BE2C (cell line): Measurements from ENCODE around the gene FAM187B.

ENCODE experiments used
- DNase-seq: peaks from one replicate; pipeline ENCODE4 v3.0.0-alpha.2; 2020
- H3K27me3 ChIP-seq: fragments of 250-450 bp; sonication (Bioruptor Pico); 2 replicates; pipeline ENCODE4 v1.5.1; 2020; ENCODE audit warnings: mild to moderate bottlenecking
- H3K36me3 ChIP-seq: fragments of 250-450 bp; sonication (Bioruptor Pico); 2 replicates; pipeline ENCODE4 v1.5.1; 2020; ENCODE audit warnings: mild to moderate bottlenecking
- H3K4me1 ChIP-seq: fragments of 250-450 bp; sonication (Bioruptor Pico); 2 replicates; pipeline ENCODE4 v1.5.1; 2020
- H3K4me3 ChIP-seq: 2 replicates; pipeline ENCODE4 v1.5.1; 2011; ENCODE audit warnings: low read depth, low read length
- H3K9me3 ChIP-seq: fragments of 250-450 bp; sonication (Bioruptor Pico); 2 replicates; pipeline ENCODE4 v1.5.1; 2020
- CTCF ChIP-seq: IDR thresholded peaks from 2 replicates; pipeline ENCODE4 v1.5.1; 2012; ENCODE audit warnings: mild to moderate bottlenecking, low read depth, low read length

FAM187B gene

GRCh38 chr19:35226748-35227147, 1.8 kb downstream of the FAM187B start:
- Histone ChIP-seq H3K36me3 (no peaks in the 10 kb centered on the region), H3K9me3 (no peaks in the 10 kb centered on the region), H3K4me1 (no peaks in the 10 kb centered on the region), H3K4me3 (no peak overlapping the region), H3K27me3 (no peaks in the 10 kb centered on the region)
- no peak for DNase-seq
- no peak for TF ChIP-seq CTCF

DNA sequence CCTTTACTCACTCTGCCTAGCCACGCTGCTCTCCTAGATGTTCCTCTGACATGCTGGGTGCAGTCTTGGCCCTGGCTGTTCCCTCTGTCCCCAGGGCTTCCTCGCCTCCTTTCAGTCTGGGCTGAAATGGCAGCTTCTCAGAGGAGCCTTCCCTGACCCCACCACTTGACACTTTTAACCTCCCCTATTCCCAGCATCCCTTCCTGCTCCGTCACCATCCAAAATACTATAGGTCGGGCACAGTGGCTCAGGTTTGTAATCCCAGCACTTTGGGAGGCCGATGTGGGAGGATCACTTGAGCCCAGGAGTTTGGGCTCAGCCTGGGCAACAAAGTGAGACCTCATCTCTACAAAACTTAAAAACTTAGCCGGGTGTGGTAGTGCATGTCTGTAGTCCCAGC, 2.6 kb downstream of the FAM187B start:
- no peaks in the 10 kb centered on the region for H3K9me3 ChIP-seq
- no peak overlapping the region for H3K4me3 ChIP-seq
- H3K27me3 ChIP-seq: no peaks in the 10 kb centered on the region
- H3K4me1 ChIP-seq: no peaks in the 10 kb centered on the region
- TF ChIP-seq CTCF: no peak
- DNase-seq: no peak
- no peaks in the 10 kb centered on the region for H3K36me3 ChIP-seq

DNA sequence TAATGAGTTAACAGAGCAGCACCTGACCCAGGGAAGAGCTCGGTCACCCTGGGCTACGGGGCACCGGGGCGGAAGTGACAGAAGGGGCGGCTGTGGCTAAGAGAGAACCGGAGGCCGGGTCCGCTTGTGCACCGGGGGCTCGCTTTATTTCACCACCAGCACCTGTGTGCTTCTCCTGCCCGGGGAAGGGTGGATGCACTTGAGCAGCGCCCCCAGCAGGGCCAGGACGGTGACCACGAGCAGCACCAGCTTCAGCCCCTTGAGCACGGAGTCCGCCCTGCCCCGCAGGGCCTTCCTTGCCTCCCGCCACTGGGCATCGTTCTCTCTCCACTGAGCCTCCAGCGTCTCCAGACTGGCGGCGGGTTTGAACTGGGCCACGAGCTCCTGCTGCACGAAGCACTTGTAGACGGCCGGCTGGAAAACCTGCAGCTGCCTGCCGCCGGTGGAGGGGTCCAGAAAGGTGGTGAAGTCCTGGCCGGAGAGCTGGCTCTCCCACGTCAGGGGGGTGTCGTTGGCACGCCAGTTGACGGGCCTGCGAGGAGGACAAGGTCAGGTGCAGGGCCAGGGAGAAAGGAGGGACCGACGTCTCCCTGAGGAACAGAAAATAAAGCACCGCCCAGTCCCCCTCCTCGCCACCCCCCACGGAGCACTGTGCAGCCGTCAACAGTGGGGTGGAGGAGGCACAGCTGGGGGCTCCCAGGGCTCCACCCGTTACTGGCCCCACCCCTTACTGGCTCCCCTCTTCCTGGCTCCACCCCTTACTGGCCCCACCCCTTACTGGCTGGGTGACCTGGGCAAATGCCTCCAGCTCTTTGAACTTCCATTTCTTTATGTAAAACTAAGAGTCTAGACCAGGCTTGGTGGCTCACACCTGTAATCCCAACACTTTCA, 3.6 kb downstream of the FAM187B start:
- Histone ChIP-seq H3K9me3 (no peaks in the 10 kb centered on the region), H3K4me3 (no peak overlapping the region), H3K36me3 (no peaks in the 10 kb centered on the region), H3K4me1 (no peaks in the 10 kb centered on the region), H3K27me3 (no peaks in the 10 kb centered on the region)
- no peak for TF ChIP-seq CTCF
- DNase-seq: no peak

GRCh38 chr19:35223862-35224505, 4.6 kb downstream of the FAM187B start:
- TF ChIP-seq CTCF: no peak
- Histone ChIP-seq H3K27me3 (no peaks in the 10 kb centered on the region), H3K4me1 (no peaks in the 10 kb centered on the region), H3K36me3 (no peaks in the 10 kb centered on the region), H3K9me3 (no peaks in the 10 kb centered on the region), H3K4me3 (no peak overlapping the region)
- DNase-seq: no peak

DNA sequence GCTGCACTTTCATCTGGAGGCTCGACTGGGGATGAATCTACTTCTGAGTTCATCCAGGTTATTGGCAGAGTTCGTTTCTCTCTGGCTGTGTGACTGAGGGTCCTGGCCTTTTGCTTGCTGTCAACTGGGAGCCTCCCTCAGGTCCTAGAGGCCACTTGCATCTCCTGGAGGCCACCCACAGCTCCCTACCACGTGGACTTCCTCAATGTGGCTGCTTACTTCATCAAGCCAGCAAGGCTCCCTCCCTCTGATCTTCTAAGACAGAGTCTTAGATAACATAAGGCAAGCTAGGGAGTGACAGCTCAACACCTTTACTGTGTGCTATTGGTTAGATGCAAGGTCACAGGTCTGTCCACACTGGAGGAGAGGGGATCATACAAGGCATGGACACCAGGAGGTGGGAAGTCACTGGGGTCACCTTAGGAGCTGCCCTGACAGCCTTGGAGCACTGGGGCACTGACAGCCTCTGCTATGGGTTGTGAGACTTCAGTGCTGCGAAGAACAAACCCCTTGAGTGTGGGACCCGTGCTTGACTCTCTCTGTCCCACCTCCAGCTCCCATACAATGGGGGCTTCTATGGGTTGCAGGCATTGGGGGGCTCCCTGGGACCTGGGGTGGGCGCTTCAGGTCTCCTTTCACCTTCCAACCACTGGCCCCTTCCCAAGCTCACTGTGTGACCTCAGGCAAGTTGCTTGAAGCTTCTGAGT, 5.3 kb downstream of the FAM187B start:
- DNase-seq: no peak
- Histone ChIP-seq H3K4me3 (no peak overlapping the region), H3K27me3 (no peaks in the 10 kb centered on the region), H3K4me1 (no peaks in the 10 kb centered on the region), H3K36me3 (no peaks in the 10 kb centered on the region), H3K9me3 (no peaks in the 10 kb centered on the region)
- TF ChIP-seq CTCF: no peak
